Kidney (tissue), 14 donors: ENCODE data around the gene STK26. TPM values are rescaled to one million over a fixed set of nuclear protein-coding genes. Genes with fewer than 3 reads are reported as not detected.

Experiments
- DNase-seq, 5 donors: peaks; one replicate each; pipeline ENCODE4 v3.0.0-alpha.2; 2013 to 2020
- FAIRE-seq: peaks from 2 replicates; lab custom pipeline; 2012; peaks lifted over from hg19 to GRCh38; lab: Jason Lieb, UNC
- H3K27ac ChIP-seq, 2 donors: one replicate each; pipeline ENCODE4 v1.7.0; 2013; ENCODE audit warnings: low read depth in 2 of 2, low read length in 2 of 2, inconsistent platforms in 1 of 2
- H3K27me3 ChIP-seq: one replicate; pipeline ENCODE4 v1.7.1; 2013; ENCODE audit warnings: low read length, inconsistent platforms; ENCODE audit not compliant: control insufficient read depth, insufficient read depth
- H3K36me3 ChIP-seq, 3 donors: one replicate each; pipeline versions ENCODE4 v1.7.0 to v1.7.1; 2013; ENCODE audit warnings: low read length in 3 of 3, control low read depth in 1 of 3, inconsistent platforms in 1 of 3; ENCODE audit not compliant: insufficient read depth in 3 of 3, control insufficient read depth in 2 of 3
- H3K4me1 ChIP-seq, 3 donors: one replicate each; pipeline versions ENCODE4 v1.7.0 to v1.7.1; 2013; ENCODE audit warnings: low read length in 3 of 3, inconsistent platforms in 1 of 3, low read depth in 1 of 3; ENCODE audit not compliant: control insufficient read depth in 2 of 3, insufficient read depth in 2 of 3
- H3K4me3 ChIP-seq, 3 donors: one replicate each; pipeline versions ENCODE4 v1.7.0 to v1.8.1; 2013; ENCODE audit warnings: low read length in 3 of 3, control low read depth in 1 of 3, inconsistent platforms in 1 of 3
- H3K9ac ChIP-seq, 3 donors: one replicate each; pipeline versions ENCODE4 v1.7.0 to v1.7.1; 2013; ENCODE audit warnings: low read length in 3 of 3, control low read depth in 1 of 3, inconsistent platforms in 1 of 3
- H3K9me3 ChIP-seq, 3 donors: one replicate each; pipeline versions ENCODE4 v1.7.0 to v1.7.1; 2013; ENCODE audit warnings: low read length in 3 of 3, control low read depth in 1 of 3, inconsistent platforms in 1 of 3; ENCODE audit not compliant: control insufficient read depth in 2 of 3, insufficient read depth in 1 of 3
- intact Hi-C: fragments of 100-400 bp; cut with DNase I; formaldehyde crosslinking; loops from one replicate; pipeline ENCODE4 v1.11.1; 2022
- polyA plus RNA-seq: library from polyadenylated mRNA; stranded (reverse); fragments of 350-450 nt; fragmentation: Illumina TruSeq; extraction: RNeasy Lipid Tissue Mini Kit (QIAGEN cat#74804); gene quantifications from one replicate; pipeline ENCODE4 v1.2.3, GENCODE V29; 2014; ENCODE audit warnings: low read depth, low replicate concordance; ENCODE audit not compliant: insufficient read depth
- total RNA-seq: library from RNA; stranded (reverse); fragmentation: NEBNext Ultra II Directional; extraction: Animal tissue kit (Norgen Biotek cat#: 25700); gene quantifications from one replicate; pipeline ENCODE4 v1.2.1, GENCODE V29; 2021
- TF ChIP-seq, protein P1 (sequence below): IDR thresholded peaks from 3 replicates; pipeline ENCODE4 v1.5.1; 2012; ENCODE audit warnings: mild to moderate bottlenecking, moderate library complexity, borderline replicate concordance; ENCODE audit not compliant: insufficient read depth; ENCODE audit errors: extremely low read depth
- donor health status: control.
- donor health status: control.
- donor health status: control.
- donor health status: control.
- donor health status: control.
- donor health status: DM: yes; HTN: yes; CAD: no.
- donor health status: Normal renal cell carcinoma (clear cell type).

Gene STK26
- total and polyA plus RNA-seq, 2 donors from 2014 or later = 2.4 to 4.3 TPM

DNA sequence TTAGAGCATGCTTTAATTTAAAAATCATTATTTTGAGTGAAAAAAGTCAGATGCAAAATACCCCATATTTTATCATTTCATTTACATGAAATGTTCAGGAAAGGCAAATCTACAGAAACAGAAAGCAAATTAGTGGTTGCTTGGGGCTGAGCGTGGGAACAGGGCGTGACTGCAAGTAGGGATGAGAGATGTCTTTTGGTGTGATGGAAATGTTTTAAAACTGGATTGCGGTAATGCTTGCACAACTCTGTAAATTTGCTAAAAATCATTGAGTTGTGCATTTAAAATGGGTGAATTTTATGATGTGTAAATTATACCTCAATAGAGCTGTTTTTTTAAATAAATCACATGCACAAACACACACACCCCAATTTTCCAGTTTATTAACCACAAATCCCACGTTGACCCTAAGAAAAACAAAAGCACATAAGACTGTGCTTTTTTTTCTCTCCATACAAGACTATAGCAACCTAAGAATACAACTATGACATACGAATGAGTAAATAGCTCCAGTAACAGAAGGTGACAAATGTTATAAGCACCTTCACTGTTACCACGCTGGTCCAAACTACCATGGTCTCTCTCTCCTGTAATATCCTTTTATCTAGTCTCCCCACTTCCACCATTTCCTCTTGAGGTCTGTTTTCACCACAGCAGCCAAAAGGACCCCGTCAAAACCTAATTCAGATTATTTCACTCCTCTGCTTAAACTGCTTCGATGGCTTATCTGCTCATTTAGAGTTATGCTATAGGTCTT, 67.5 kb downstream of the STK26 start:
- intact Hi-C loops = no loop called here

DNA sequence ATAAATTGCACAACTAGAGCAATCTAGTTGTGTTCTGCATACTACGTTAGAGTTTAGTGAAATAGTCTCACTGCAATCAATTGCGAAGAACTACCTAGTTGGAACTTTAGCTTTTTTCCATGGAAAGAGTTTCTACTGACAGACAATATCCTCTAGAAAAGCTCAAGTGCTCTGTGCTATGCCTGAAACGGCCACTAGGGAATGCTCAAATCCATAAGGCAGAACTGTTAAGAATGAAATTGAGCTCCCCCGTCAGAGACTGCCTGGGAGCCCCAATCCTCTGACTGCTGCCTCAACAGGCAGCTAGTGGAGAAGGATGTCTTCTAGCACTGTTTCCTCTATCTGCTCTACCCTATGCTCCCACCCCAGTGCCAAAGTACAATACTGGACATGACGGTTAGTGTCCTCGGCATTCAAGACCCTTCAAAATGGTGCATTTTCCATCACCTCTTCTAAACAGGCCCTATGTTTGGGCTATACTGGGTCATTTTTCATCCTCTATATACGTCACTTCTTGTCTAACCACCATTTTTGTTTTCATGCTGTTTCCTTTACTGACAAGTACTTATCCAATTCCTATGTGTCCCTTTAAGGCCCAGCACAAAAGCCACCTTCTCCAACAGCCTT, 69.5 kb downstream of the STK26 start:
- TF ChIP-seq, protein P1, sequence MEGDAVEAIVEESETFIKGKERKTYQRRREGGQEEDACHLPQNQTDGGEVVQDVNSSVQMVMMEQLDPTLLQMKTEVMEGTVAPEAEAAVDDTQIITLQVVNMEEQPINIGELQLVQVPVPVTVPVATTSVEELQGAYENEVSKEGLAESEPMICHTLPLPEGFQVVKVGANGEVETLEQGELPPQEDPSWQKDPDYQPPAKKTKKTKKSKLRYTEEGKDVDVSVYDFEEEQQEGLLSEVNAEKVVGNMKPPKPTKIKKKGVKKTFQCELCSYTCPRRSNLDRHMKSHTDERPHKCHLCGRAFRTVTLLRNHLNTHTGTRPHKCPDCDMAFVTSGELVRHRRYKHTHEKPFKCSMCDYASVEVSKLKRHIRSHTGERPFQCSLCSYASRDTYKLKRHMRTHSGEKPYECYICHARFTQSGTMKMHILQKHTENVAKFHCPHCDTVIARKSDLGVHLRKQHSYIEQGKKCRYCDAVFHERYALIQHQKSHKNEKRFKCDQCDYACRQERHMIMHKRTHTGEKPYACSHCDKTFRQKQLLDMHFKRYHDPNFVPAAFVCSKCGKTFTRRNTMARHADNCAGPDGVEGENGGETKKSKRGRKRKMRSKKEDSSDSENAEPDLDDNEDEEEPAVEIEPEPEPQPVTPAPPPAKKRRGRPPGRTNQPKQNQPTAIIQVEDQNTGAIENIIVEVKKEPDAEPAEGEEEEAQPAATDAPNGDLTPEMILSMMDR = peak; percentile 77
- H3K4me3 ChIP-seq = no peak overlapping the region
- no peak overlapping the region for H3K27ac ChIP-seq
- DNase-seq (peak in 4 of 5 donors; percentile 42 to 81 (median 62)), FAIRE-seq (peak; percentile 81)
- intact Hi-C loops = no loop called here
- no peaks in the 10 kb centered on the region for H3K9me3 ChIP-seq
- H3K27me3 ChIP-seq = peaks cover 10% of the 10 kb centered on the region
- no peak overlapping the region for H3K9ac ChIP-seq
- no peaks in the 10 kb centered on the region for H3K4me1 ChIP-seq
- no peaks in the 10 kb centered on the region for H3K36me3 ChIP-seq

More for the DNA sequence above, 67.5 kb downstream of the STK26 start:
- peaks cover 6% of the 10 kb centered on the region for H3K27me3 ChIP-seq
- no peak for FAIRE-seq
- H3K36me3 ChIP-seq = no peaks in the 10 kb centered on the region
- no peak overlapping the region for H3K4me3 ChIP-seq
- no peak overlapping the region for H3K27ac ChIP-seq
- H3K9me3 ChIP-seq = no peaks in the 10 kb centered on the region
- no peak overlapping the region for H3K9ac ChIP-seq
- no peaks in the 10 kb centered on the region for H3K4me1 ChIP-seq
- TF ChIP-seq, protein P1 = no peak
- no peak for DNase-seq

DNA sequence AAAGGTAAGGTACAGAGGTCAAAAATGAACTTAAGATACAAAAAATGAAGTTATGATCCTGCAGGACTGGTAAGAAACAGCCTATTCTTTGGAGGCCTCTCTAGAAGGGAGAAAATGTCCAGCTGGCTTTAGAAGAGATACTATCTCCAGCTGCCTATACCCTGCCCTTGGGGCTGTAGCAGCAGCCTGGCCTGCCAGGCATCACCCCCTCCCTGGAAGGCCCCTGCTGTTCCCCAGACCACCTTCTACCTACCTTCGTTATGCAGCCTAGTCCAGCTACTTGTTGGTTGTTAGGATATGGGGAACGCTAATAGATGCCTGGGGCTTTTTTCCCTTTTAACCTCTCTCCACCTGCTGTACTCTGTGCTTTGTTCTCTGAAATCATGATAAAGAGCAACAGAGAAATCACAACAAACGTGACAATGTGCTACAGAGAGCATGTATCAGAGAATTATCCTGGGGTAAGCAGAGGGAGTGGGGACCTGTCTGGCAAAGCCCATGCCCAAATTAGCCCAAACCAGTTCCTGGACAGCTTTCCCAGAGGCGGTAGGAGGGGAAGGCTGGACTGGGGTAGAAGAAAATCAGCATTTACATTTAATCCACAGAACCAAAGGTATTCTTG, 70.2 kb downstream of the STK26 start:
- no peak overlapping the region for H3K9ac ChIP-seq
- no peak for FAIRE-seq
- no peaks in the 10 kb centered on the region for H3K4me1 ChIP-seq
- peaks cover 12% of the 10 kb centered on the region for H3K27me3 ChIP-seq
- H3K4me3 ChIP-seq = no peak overlapping the region
- H3K36me3 ChIP-seq = no peaks in the 10 kb centered on the region
- no peaks in the 10 kb centered on the region for H3K9me3 ChIP-seq
- intact Hi-C loops = no loop called here
- no peak overlapping the region for H3K27ac ChIP-seq
- TF ChIP-seq, protein P1 = no peak
- DNase-seq = peak in 1 of 5 donors; percentile 34
